ENCODE measurements around the gene CCSER2.
"Not testable (repeated sequence)": the region's sequence is repeated elsewhere in the genome, so short reads cannot be mapped to it uniquely, and the experiment has no call there.

- TF ChIP-seq CTCF, POLR2AphosphoS5 (IDR thresholded peaks at IDR 0.05): not testable (repeated sequence)
These were observed 197.4 kb downstream of the CCSER2 start for GRCh38 chr10:84525807-84526182.

Measured in esophagus muscularis mucosa (tissue), 3 donors.